HG02973 (cell line): Measurements from ENCODE around the gene PSMA3.

Experiments
- ATAC-seq: cut with Tn5 transposase; IDR thresholded peaks from one replicate; pipeline ENCODE4 v1.9.1; 2021; ENCODE audit warnings: moderate library complexity; ENCODE audit not compliant: unreplicated experiment

PSMA3 gene

GRCh38 chr14:58270628-58271027, 26.0 kb downstream of the PSMA3 start:
- no peak for ATAC-seq

- no peak for ATAC-seq
Measured at GRCh38 chr14:58272588-58273372, 28.1 kb downstream of the PSMA3 start.

DNA sequence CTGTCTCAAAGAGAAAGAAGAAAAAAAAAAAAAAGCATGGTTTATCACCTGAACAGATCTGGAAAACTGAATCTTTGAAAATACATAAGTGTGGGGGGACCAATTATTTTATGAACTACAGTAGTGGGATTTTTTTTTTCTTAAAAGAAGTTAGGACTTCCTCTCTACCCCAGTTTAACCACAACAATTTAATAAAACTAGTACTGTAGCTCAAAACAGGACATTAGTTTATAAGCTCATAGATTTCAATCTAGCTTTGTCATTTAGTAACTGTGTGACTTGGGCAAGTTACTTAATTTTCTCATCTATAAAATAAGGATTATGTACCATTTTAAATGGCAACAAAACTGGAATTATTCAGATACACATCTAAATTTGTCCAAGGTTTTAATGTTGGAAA, 30.2 kb downstream of the PSMA3 start:
- ATAC-seq: no peak

- no peak for ATAC-seq
Measured at GRCh38 chr14:58275527-58276190, 31.0 kb downstream of the PSMA3 start.

GRCh38 chr14:58276208-58276607, 31.6 kb downstream of the PSMA3 start:
- ATAC-seq: no peak

DNA sequence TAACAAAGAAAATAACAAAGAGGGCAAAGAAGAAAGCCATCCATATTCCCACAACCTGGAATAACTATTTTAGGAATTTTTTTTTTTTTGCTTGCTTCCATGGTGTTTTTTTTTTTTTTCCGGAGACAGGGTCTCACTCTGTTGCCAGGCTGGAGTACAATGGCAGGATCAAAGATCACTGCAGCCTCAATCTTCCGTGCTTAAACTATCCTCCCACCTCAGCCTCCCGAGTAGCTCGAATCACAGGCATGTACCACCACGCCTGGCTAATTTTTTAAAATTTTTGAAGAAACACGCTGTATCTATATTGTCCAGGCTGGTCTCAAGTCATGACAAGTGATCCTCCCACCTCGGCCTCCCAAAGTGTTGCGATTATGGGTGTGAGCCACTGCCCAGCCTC, 33.5 kb downstream of the PSMA3 start:
- ATAC-seq: no peak

GRCh38 chr14:58280954-58281787, 36.5 kb downstream of the PSMA3 start:
- peak; percentile 71 for ATAC-seq

- ATAC-seq: no peak
Measured at GRCh38 chr14:58281969-58282368, 37.3 kb downstream of the PSMA3 start.

GRCh38 chr14:58282925-58283593, 38.4 kb downstream of the PSMA3 start:
- ATAC-seq: no peak

DNA sequence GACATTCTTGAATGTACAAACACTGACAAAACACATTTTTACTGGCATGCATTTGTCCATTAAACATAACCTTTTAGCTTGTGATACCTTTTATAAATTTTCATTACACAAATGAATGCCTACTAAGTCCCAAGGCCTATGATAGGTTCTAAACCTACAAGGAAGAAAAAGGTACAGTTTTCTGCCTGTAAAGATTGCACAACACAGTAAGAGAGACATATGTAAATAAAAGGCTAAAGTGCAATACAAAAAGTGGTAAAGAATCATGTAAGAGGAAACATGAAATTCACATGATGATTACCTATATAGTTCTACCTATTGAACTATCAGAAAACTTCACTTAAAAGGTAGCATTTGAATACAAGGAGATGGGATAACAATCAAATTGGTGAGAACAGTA, 39.1 kb downstream of the PSMA3 start:
- ATAC-seq: no peak

- no peak for ATAC-seq
Measured at GRCh38 chr14:58285132-58285531, 40.5 kb downstream of the PSMA3 start.

DNA sequence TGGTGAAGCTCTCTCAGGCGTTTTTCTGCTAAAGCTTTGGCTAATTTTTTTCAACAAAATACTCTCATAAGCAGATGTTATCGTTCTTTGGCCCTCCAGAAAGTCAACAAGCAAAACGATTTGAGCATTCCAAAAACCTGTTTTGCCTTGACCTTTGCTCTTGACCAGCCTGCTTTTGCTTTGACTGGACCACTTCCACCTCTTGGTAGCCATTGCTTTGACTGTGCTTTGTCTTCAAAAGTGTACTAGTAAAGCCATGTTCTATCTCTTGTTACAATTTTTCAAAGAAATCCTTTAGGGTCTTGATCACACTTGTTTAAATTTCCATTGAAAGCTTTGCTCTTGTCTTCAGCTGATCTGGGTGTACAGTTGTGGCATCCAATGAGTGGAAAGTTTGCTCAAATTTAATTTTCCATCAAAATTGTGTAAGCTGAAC, 43.0 kb downstream of the PSMA3 start:
- ATAC-seq: no peak

DNA sequence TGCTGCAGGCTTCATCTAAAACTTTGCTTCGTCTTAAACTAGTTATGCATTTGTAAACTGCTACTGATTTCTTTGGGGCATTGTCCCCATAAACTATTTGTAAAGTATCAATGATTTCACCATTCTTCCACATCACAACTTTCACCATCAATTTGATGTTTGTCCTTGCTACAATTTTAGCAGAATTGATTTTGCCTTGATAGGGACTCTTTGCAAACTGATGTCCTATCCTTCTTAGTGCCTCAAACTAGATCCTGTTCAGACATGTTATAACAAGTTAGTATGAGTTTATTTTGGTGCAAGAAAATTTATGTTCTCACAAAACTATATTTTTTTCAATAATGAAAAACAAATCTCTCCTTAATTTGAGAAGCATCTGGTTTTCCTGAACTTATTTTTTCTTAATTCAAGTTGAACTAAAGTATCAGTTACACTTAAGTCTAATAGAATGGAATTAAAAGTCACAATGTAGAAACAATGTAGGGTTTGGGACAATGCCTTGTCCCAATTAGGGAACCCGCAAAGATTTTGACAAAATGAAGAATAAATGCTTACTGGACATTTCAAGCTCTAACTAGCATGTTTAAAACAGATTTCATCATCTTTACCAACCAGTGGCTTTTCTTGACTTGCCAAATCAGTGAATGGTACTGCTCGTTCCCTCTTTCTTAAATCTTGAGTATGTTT, 43.6 kb downstream of the PSMA3 start:
- ATAC-seq: no peak

- ATAC-seq: no peak
Measured at GRCh38 chr14:58291646-58292045, 47.0 kb downstream of the PSMA3 start.

- no peak for ATAC-seq
Measured at GRCh38 chr14:58292187-58292586, 47.5 kb downstream of the PSMA3 start.

- no peak for ATAC-seq
Measured at GRCh38 chr14:58294201-58294600, 49.6 kb downstream of the PSMA3 start.

DNA sequence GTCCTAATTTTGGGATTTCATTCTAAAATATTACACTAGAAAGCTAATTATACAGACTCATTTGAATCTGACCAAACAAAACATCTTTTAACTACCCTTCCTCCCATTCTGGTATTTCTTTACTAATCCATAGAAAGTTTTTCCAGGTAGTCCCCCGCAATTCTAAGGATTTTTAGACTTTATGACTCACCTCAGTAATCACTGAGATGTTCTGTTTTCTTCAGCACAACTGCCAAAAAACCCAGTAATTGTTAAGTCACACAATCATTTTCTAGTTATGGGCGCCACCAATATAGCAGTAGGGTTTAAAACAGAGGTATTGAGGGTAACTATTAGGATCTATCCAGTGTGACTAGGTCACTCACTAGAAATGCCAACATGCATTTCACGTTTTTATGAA, 52.1 kb downstream of the PSMA3 start:
- ATAC-seq: no peak

GRCh38 chr14:58297412-58297761, 52.7 kb downstream of the PSMA3 start:
- ATAC-seq: peak; percentile 1

DNA sequence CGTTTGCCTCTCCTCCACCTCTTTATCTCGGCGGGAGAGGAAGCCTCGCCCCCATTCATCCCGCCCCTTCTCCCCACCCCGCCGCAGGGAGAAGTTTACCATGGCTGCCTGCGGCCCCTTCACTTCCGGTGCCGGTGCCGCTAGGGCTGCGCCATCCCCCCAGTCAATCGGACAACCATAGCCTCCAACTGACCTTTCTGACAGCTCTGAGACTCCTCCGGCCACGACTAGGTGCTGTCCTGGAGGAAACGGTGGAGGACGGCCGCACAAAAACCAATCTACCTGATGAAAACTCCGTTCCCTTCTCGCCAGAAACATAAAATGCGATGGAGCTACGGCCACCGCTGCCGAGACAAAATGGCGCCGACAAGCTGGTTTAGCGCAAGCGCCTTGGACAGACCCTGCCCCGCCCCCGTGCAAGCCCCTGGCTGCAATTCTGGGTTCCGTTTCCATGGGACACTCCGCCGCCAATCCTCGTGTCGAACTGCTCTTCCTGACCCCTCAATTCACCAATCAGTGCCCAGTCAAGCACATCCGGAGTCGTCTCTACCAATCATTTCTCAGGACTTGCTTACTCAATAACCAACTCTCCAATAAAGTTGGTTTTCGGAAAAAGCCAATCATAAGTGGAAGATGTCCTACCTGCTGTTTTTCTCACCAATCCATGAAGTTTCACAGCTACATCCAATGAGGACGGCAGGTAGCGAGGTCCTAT, 53.3 kb downstream of the PSMA3 start:
- peak; percentile 78 for ATAC-seq
